SH-SY5Y (cell line): ENCODE data around the gene METRNL.

Source experiments
- GATA2 ChIP-seq: IDR thresholded peaks from 2 replicates; pipeline ENCODE4 v1.6.1; 2011; ENCODE audit warnings: mild to moderate bottlenecking, low read depth, low read length
- GATA3 ChIP-seq: IDR thresholded peaks from 2 replicates; pipeline ENCODE4 v1.6.1; 2011; ENCODE audit warnings: low read depth, mild to moderate bottlenecking, low read length, moderate library complexity

DNA sequence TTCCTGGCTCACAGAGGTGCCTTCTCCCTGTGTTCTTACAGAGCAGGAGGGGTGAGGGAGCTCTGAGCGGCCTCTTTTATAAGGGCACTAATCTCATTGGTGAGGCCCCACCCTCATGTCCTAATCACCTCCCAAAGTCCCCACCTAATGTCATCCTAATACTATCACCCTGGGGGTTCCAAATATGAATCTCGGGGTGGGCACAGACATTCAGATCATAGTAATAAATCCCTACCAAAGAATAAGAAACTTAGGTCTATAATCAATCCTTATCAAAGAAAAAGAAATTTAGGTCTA lies 32.3 kb upstream of the METRNL start:
- no peak for TF ChIP-seq GATA3
- no peak for TF ChIP-seq GATA2
